Cardiac muscle cell (in vitro differentiated cells and primary cell): ENCODE results near the gene IRGQ. TPM values are rescaled to one million over a fixed set of nuclear protein-coding genes. Genes with fewer than 3 reads are reported as not detected.
"Not testable (repeated sequence)": the region's sequence is repeated elsewhere in the genome, so short reads cannot be mapped to it uniquely, and the experiment has no call there.

Source experiments
- DNase-seq, 2 donors: peaks; one replicate each; pipeline versions ENCODE4 v3.0.0 to v3.0.0-alpha.2; 2010 to 2017; ENCODE audit warnings: low read depth in 1 of 2, low spot score in 1 of 2
- H3K27ac ChIP-seq: fragments of 200-600 bp; sonication (generic); 2 replicates; pipeline ENCODE4 v1.5.1; 2016
- H3K27me3 ChIP-seq: fragments of 200-600 bp; sonication (generic); 2 replicates; pipeline ENCODE4 v1.6.0; 2016; ENCODE audit warnings: control low read depth
- H3K36me3 ChIP-seq: fragments of 200-600 bp; sonication (generic); 2 replicates; pipeline ENCODE4 v1.5.1; 2016; ENCODE audit warnings: control low read depth
- H3K4me1 ChIP-seq: fragments of 200-600 bp; sonication (generic); 2 replicates; pipeline ENCODE4 v1.8.1; 2017; ENCODE audit warnings: low read depth, mild to moderate bottlenecking, mixed run types
- H3K4me3 ChIP-seq: fragments of 200-600 bp; sonication (generic); 2 replicates; pipeline ENCODE4 v1.5.1; 2016; ENCODE audit warnings: mild to moderate bottlenecking
- H3K9me3 ChIP-seq: fragments of 200-600 bp; sonication (generic); 2 replicates; pipeline ENCODE4 v1.5.1; 2017; ENCODE audit warnings: low read depth, mild to moderate bottlenecking, control low read depth
- polyA plus RNA-seq: library from polyadenylated mRNA; unstranded; fragments of >200 nt; fragmentation: Nextera tagmentation; extraction: Ambion mirVana; gene quantifications from 2 replicates; pipeline ENCODE4 v1.2.1, GENCODE V29; 2016
- total RNA-seq: library from RNA; depleted of rRNA; stranded (reverse); fragments of >200 nt; gene quantifications from 2 replicates; pipeline ENCODE4 v1.2.3, GENCODE V29; 2016
- TF ChIP-seq, protein P1 (sequence below): IDR thresholded peaks from 2 replicates; pipeline ENCODE4 v1.5.1; 2012; ENCODE audit warnings: low read depth, mild to moderate bottlenecking, low read length

IRGQ gene
- total and polyA plus RNA-seq, 2 experiments from 2014 or later = 21.1 to 49.6 TPM

DNA sequence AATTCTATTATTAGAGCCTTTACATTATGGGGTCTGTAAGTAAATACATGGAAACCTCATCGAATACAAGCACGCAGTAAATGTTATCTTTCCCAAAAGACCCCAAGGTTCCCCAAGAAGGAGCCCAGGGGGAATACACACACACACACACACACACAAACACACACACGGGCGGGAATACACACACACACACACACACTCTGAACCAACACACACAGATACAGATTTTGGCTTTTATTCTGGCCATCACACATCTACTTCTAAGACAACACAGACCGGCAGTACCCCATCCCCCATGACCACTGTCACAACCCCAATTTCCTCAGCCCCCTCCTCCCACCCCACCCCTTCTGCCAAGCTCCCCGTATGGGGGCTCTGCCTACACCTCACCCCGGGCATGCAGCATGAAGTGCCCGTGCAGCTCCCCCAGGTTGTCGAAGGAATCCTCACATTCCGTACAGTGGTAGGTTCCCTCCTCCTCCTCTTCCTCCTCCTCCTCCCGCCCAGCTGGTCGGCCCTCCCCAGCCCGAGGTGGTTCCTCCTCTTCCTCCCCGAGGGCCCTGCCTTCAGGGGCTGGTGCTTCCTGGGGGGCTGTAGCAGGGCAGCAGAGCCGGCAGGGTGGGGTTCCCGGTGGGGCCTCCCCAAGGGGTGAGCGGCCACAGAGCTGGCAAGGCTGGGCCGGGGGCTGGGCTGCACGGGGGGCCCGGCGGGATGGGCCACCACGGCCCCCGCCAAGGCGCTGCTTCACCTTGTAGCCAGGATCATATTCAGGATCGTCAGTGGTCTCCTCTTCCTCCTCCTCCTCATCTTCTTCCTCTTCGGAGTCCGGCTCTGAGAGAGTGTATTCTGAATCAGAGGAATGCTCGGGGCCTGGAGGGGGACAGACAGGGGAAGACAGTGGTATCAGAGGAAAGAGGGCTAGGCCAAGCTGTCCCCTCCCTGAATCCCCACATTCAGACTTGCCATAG lies 11.6 kb upstream of the IRGQ start:
- DNase-seq = no peak
- no peak overlapping the region for H3K4me3 ChIP-seq
- H3K36me3 ChIP-seq = peaks cover 11% of the 10 kb centered on the region
- H3K4me1 ChIP-seq = no peaks in the 10 kb centered on the region
- no peak overlapping the region for H3K27ac ChIP-seq
- no peaks in the 10 kb centered on the region for H3K27me3 ChIP-seq
- no peaks in the 10 kb centered on the region for H3K9me3 ChIP-seq
- TF ChIP-seq, protein P1, sequence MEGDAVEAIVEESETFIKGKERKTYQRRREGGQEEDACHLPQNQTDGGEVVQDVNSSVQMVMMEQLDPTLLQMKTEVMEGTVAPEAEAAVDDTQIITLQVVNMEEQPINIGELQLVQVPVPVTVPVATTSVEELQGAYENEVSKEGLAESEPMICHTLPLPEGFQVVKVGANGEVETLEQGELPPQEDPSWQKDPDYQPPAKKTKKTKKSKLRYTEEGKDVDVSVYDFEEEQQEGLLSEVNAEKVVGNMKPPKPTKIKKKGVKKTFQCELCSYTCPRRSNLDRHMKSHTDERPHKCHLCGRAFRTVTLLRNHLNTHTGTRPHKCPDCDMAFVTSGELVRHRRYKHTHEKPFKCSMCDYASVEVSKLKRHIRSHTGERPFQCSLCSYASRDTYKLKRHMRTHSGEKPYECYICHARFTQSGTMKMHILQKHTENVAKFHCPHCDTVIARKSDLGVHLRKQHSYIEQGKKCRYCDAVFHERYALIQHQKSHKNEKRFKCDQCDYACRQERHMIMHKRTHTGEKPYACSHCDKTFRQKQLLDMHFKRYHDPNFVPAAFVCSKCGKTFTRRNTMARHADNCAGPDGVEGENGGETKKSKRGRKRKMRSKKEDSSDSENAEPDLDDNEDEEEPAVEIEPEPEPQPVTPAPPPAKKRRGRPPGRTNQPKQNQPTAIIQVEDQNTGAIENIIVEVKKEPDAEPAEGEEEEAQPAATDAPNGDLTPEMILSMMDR = no peak

DNA sequence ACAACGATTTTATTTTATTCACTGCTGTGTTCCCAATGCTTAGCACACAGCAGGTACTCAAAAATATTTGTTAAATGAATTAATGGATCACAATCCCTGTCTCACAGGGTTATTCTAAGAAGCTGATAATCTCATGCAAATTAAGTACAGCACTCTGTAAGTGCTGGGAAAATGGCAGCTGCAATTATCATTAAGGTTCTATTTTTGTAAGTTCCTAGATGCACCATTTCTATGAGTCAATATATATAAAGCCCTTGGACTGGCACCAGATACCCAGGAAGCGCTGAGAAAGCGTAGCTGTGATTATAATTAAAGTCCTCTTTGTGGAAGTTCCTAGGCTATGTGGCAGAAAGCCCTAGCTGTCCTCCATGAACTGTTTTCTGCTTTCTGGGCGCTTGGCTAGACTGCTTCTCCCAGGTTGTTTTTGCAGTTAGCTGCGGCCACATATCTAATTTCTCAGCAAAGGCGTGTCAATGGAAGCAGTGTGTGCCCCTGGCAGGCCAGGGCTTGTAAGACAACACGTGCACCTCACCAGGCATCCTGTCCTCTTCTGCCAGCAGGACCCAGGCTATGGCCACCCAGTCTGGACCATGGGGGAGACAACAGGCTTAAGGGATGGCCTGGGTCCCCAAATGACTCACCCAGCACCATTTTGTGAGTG lies 10.8 kb upstream of the IRGQ start:
- Histone ChIP-seq H3K27me3 (no peaks in the 10 kb centered on the region), H3K4me1 (no peaks in the 10 kb centered on the region), H3K27ac (no peak overlapping the region), H3K9me3 (no peaks in the 10 kb centered on the region), H3K4me3 (no peak overlapping the region), H3K36me3 (peaks cover 9% of the 10 kb centered on the region)
- TF ChIP-seq, protein P1 = no peak
- DNase-seq = no peak

DNA sequence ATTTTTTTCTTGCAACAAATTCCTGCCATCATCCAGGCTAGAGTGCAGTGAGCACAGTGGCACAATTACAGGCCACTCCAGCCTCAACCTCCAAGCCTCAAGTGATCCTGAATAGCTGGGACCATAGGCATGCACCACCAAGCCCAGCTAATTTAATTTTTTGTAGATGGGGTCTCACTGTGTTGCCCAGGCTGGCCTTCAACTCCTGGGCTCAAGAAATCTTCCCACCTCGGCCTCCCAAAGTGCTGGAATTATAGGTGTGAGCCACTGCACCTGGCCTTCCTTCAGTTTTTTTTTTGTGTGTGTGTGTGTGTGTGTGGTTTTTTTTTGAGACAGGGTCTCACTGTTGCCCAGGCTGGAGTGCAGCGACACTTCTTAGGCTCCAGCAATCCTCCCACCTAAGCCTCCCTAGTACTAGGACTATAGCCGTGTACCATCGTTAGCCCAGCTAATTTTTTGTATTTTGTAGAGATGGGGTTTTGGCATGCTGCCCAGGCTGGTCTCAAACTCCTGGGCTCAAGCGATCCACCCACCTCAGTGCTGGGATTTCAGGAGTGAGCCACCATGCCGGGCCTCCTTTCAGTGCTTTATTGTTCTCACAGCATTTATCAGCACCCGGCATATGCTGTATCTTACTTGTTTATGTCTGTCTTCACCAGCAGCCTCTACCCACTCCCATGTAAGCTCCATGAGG lies 10.1 kb upstream of the IRGQ start:
- H3K27me3 ChIP-seq = no peaks in the 10 kb centered on the region
- no peak for DNase-seq
- no peaks in the 10 kb centered on the region for H3K9me3 ChIP-seq
- H3K4me3 ChIP-seq = no peak overlapping the region
- H3K4me1 ChIP-seq = no peaks in the 10 kb centered on the region
- TF ChIP-seq, protein P1 = no peak
- peaks cover 7% of the 10 kb centered on the region for H3K36me3 ChIP-seq
- H3K27ac ChIP-seq = no peak overlapping the region

DNA sequence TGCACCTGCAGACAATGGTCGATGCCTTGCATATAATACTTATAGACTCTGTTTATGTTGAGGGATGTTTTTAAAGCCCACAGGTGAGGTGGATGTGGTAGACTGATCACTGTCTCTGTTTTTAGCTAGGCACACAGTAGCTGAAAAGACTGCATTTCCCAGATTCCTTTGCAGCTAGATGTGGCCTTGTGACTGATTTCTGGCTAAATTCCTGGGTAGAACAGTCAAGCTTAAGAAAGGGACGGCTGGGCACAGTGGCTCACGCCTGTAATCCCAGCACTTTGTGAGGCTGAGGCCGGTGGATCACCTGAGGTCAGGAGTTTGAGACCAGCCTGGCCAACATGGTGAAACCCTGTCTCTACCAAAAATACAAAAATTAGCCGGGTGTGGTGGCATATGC lies 4.4 kb upstream of the IRGQ start:
- H3K36me3 ChIP-seq, H3K4me3 ChIP-seq, H3K9me3 ChIP-seq, H3K27ac ChIP-seq, H3K27me3 ChIP-seq, DNase-seq, H3K4me1 ChIP-seq: not testable (repeated sequence)

DNA sequence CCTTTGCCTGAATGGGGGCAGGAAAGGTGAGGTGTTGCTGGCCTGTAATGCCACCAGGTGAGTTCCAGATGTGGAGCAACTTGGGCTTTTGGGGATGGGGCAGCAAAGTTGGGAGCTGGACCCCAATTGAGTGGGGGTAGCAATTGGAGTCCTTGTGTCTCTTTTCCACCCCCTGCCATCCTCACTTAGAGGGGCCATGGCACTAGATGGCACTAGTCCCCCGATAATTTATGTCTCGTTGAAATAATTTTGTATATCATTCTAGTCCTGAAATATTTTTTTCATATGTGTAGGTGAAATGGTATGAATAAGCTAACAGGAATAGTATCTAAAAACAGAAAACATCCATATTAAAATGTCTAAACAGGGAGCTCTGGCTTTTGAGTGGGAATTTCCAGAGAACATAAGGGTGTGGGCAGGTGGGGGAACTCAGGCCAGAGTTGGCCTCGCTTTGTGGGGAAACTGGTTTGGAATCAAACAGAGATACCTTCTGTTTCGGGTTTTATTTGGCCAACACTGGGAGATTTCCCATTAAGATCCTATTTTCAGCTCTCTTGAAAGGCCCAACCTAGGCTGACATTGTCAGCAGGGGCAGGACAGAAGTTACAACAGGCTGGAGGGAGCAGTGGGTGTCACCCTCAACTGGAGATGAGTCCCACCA lies 3.8 kb upstream of the IRGQ start:
- Histone ChIP-seq H3K9me3 (no peaks in the 10 kb centered on the region), H3K27me3 (no peaks in the 10 kb centered on the region), H3K27ac (no peak overlapping the region), H3K4me1 (peaks cover 3% of the 10 kb centered on the region), H3K4me3 (no peak overlapping the region), H3K36me3 (peaks cover 3% of the 10 kb centered on the region)
- TF ChIP-seq, protein P1 = no peak
- no peak for DNase-seq
